ENCODE measurements around the gene RPL9.

The RPL9 gene

GRCh38 chr4:39446483-39446841, 12.3 kb downstream of the RPL9 start:
- DNase-seq (ENCODE audit: low spot score), result no peak
- no peak for TF ChIP-seq CTCF (IDR thresholded peaks at IDR 0.05; ENCODE audit: borderline replicate concordance, control extremely low read depth, extremely low read depth, insufficient read depth, missing control alignments)
- in situ Hi-C loops (cut with MboI; ENCODE audit: low sequenced_read_pairs, unreplicated experiment), result loop anchor here (10.0 kb wide), 1 partner anchor 542 kb away; no protein-coding TSS in a partner anchor

- in situ Hi-C loops (cut with MboI; ENCODE audit: low sequenced_read_pairs, unreplicated experiment), result loop anchor here (10.0 kb wide), 1 partner anchor 538 kb away; no protein-coding TSS in a partner anchor
- DNase-seq (ENCODE audit: low spot score), result no peak
- no peak for TF ChIP-seq CTCF (IDR thresholded peaks at IDR 0.05; ENCODE audit: borderline replicate concordance, control extremely low read depth, extremely low read depth, insufficient read depth, missing control alignments)
Observed at GRCh38 chr4:39442998-39443397, 15.7 kb downstream of the RPL9 start.

GRCh38 chr4:39441593-39441992, 17.1 kb downstream of the RPL9 start:
- in situ Hi-C loops (cut with MboI; ENCODE audit: low sequenced_read_pairs, unreplicated experiment), result loop anchor here (10.0 kb wide), 1 partner anchor 537 kb away; no protein-coding TSS in a partner anchor
- TF ChIP-seq CTCF (IDR thresholded peaks at IDR 0.05; ENCODE audit: borderline replicate concordance, control extremely low read depth, extremely low read depth, insufficient read depth, missing control alignments), result no peak
- no peak for DNase-seq (ENCODE audit: low spot score)

GRCh38 chr4:39435659-39436563, 22.8 kb downstream of the RPL9 start:
- TF ChIP-seq CTCF (IDR thresholded peaks at IDR 0.05; ENCODE audit: borderline replicate concordance, control extremely low read depth, extremely low read depth, insufficient read depth, missing control alignments), result no peak
- in situ Hi-C loops (cut with MboI; ENCODE audit: low sequenced_read_pairs, unreplicated experiment), result no loop called here
- DNase-seq (ENCODE audit: low spot score), result no peak

- no peak for TF ChIP-seq CTCF (IDR thresholded peaks at IDR 0.05; ENCODE audit: borderline replicate concordance, control extremely low read depth, extremely low read depth, insufficient read depth, missing control alignments)
- in situ Hi-C loops (cut with MboI; ENCODE audit: low sequenced_read_pairs, unreplicated experiment), result no loop called here
- no peak for DNase-seq (ENCODE audit: low spot score)
Observed at GRCh38 chr4:39433878-39434492, 24.7 kb downstream of the RPL9 start.

- TF ChIP-seq CTCF (IDR thresholded peaks at IDR 0.05; ENCODE audit: borderline replicate concordance, control extremely low read depth, extremely low read depth, insufficient read depth, missing control alignments), result no peak
- no peak for DNase-seq (ENCODE audit: low spot score)
- in situ Hi-C loops (cut with MboI; ENCODE audit: low sequenced_read_pairs, unreplicated experiment), result no loop called here
Observed at GRCh38 chr4:39429476-39430334, 29.0 kb downstream of the RPL9 start.
